Measurements from ENCODE around the gene MTMR12.

DNA sequence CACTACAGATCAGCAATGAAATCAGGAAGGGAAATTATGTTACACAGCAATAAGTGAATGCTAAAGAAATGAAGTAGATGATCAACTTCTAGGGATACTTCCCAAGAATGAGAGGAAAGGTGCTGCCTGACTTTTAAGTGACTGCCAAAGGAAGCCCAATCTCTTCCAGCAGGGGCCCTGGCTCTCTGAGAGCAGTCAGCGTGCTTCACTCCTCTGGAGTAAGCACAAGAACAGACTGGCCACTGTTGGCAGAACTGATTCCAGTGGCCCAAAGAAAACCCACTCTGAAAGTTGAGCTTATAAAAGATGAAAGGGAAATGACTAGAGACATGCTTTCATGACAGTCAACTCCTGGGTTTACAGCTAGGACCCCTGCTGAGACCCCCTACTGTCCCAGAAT is 41.8 kb downstream of the MTMR12 start:
- TF ChIP-seq, protein P1, sequence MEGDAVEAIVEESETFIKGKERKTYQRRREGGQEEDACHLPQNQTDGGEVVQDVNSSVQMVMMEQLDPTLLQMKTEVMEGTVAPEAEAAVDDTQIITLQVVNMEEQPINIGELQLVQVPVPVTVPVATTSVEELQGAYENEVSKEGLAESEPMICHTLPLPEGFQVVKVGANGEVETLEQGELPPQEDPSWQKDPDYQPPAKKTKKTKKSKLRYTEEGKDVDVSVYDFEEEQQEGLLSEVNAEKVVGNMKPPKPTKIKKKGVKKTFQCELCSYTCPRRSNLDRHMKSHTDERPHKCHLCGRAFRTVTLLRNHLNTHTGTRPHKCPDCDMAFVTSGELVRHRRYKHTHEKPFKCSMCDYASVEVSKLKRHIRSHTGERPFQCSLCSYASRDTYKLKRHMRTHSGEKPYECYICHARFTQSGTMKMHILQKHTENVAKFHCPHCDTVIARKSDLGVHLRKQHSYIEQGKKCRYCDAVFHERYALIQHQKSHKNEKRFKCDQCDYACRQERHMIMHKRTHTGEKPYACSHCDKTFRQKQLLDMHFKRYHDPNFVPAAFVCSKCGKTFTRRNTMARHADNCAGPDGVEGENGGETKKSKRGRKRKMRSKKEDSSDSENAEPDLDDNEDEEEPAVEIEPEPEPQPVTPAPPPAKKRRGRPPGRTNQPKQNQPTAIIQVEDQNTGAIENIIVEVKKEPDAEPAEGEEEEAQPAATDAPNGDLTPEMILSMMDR (IDR thresholded peaks at IDR 0.05 in 2 of 3, conservative IDR thresholded peaks at IDR 0.05 in 1 of 3; ENCODE audit: control insufficient read depth in 2 of 3, extremely low read depth in 1 of 3, insufficient read depth in 1 of 3, low read depth in 3 of 3, low read length in 3 of 3) = no peak
- TF ChIP-seq ZSCAN29 (IDR thresholded peaks at IDR 0.05) (no peak), ZNF274 (IDR thresholded peaks at IDR 0.05; ENCODE audit: insufficient read depth, insufficient read length) (no peak)
